GM18858 (cell line): Measurements from ENCODE around the gene ZNF804B.
"Not testable (repeated sequence)": the region's sequence is repeated elsewhere in the genome, so short reads cannot be mapped to it uniquely, and the experiment has no call there.

ENCODE experiments used
- ATAC-seq: cut with Tn5 transposase; IDR thresholded peaks from one replicate; pipeline ENCODE4 v1.9.1; 2021; ENCODE audit not compliant: unreplicated experiment

The ZNF804B gene

DNA sequence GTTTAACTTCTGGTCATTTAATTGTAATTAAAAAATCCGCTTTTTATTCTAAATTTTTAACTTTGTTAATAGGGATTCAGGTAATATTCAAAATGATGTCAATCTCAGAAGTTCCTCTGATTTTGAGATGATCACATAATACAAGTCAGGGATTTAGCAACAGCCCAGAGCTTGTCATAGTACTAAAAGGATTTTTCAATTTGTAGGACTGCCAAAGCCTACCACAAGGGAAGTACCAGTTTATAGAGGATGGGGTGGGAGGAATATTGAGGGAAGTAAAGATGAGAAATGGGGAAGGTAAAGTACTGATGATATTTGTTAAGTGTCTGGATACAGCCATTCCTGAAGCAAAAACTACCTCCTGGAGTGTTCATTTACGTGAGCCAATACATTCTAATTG, 314.3 kb downstream of the ZNF804B start:
- no peak for ATAC-seq

DNA sequence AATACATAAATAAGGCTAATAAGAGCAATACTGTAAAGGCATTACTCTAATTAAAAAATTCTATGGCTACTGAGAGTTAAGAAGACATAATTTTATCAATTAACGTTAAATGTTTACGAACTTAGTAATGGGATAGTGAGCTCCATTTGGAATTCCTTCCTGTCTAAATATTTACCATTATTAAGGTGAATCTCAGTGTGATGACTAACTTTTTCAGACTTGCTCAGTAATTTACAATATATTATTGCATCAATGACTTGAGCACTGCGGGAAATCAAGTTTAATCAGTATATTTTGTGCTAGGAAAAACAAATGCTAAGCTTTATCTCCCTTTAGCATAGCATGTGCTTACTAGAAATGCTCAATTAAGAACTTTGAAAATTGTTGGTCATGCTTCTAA, 318.5 kb downstream of the ZNF804B start:
- no peak for ATAC-seq

DNA sequence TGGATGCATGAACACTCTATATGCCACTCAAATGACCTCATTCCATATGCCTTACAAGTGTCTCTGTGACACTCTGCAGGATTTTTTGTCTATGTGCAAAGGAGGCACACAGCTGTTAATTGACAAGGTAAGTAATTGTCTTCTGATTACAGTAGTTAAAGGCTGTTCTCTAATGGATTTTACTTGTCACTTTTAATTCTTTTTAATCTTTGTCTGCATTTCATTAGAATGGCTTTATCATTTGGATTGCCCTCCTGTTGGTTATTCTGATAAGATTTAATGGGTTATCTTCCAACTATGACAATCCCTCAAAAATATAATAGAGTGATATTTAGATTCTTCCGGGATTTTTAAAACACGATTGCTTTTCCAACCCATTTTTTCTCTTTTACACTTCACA, 326.1 kb downstream of the ZNF804B start:
- no peak for ATAC-seq

DNA sequence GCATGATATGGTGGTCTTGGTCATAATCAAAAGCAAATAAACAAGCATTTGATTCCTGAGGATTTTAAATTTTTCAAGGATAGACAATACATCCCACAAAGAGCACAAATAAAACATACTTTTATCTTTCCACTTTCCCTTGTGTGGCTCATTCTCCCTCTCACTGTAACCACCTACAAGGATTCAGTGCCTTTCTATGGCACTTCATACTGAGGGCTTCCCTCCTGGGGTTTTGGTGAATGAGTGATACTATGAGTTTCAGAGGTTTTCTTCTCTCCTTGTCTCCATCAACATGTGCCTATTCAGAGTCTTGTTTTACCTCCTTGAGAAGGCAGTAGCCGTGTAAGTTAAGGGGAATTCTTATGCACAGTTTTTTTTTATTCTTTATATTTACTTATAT, 332.1 kb downstream of the ZNF804B start:
- ATAC-seq: no peak

DNA sequence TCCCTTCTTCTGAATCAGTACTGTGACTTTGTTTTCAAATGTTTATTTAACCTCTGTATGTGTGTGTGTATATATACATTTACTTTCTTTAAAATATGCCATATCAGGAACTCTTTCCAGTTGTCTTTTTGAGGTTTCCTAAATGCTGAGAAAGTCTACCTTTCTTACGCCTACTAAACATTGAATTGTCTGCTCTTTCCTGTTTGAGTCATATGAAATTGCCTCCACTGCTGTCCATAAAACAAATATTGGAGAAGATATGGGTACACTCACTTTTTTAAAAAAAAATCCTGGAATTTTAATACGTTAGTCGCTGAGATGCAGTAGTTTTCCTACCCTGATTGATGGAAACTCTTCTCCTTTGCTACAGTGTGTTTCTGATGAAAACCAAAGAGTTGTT, 334.8 kb downstream of the ZNF804B start:
- no peak for ATAC-seq

GRCh38 chr7:89103564-89103963, 344.1 kb downstream of the ZNF804B start:
- ATAC-seq: no peak

DNA sequence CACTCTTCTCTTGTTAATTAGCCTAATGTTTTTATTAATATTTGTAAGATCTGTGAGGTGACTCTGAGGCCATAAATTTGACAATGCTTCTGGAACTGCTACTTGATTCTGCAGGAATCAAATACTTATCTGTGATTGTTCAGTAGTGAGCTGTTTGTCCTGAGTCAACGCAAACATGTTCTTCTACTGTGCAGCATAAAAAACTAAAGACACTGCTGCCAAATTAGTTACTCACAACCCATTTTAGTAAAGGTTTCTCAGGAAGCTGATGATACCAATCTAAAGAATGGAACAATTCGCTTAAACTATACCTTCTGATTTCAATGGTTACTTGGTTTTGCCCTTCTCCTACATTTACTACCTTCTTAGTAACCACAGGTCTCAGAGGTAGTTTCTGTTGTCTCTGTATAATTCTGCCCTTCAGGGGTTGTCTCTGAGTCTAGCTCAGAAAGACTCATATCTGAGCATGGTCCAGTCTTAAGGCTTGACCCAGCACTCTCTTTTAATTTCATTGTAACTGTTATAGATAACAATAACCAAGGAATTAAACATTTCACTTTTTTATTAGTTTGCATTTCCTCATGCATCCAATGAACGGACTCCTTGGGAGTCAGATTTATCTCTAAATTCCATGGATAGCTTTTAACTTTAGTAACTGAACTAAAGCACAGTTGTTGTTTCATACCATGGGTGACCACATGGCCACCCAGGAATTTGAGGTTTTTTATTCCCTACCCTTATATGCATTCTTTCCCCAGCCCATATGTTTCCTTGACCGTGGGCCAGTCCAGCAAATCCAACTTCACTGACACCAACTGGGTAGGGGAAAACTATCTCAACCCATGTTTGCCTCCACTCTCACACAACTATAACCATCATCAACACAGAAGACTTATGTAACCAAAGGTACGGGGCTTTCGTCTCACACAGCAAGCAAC, 345.5 kb downstream of the ZNF804B start:
- no peak for ATAC-seq

DNA sequence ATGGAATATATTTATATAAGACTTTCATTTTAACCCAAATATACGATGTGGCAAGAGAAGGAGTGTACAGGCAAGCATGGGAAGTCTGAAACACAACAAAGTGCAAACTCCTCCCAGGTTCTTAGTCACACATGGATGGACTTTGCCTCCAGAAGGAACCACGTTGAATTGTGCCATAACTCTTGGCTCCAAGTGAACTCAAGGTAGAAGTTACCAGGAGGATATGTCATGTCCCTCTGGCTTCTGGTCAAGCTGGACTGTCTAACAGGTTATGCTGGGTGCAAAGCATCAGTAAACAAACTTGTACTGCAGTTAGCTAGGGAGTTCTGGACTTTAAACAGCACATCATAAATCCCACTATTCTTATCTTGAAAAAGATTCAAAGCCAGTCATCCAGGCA, 364.4 kb downstream of the ZNF804B start:
- no peak for ATAC-seq

GRCh38 chr7:89129600-89130375, 370.3 kb downstream of the ZNF804B start:
- no peak for ATAC-seq

- ATAC-seq: no peak
Measured at GRCh38 chr7:89133357-89133756, 373.9 kb downstream of the ZNF804B start.

- no peak for ATAC-seq
Measured at GRCh38 chr7:89133819-89134218, 374.3 kb downstream of the ZNF804B start.

- ATAC-seq: no peak
Measured at GRCh38 chr7:89145801-89146200, 386.3 kb downstream of the ZNF804B start.

DNA sequence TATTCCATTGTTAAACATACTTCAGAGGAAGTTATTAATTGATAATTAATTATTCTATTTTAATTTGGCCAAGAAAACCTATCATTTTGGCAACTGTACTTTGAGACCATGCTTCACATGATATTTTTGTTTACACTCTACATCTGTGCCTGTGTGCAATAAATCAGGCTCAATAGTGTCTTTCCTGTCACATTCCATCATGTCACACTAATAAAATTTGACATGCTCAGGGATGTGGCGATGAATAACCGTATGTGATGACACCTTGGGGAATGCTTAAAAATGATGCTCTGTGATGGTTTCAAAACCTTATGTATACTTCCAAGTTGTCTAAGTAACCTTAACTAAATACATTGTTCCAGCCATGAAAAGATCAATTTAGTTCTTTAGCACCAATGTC, 400.6 kb downstream of the ZNF804B start:
- no peak for ATAC-seq

DNA sequence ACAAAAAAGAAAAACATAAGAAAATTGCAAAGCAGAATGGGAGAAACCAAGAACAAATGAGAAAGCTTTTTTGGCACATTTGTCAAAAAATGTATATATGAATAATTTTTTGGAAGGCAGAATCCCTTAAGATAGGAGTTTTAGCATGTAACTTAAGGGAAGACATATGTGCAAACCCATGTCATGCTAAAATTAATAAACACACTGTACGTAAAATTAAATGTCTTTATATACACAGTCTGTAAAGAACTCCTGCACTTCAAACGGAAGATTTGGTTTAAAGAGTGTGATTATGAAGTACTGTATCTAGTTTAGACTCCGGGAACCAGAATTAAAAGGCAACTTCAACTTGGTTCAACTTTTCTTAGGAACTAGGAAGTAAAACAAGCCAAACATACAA, 405.9 kb downstream of the ZNF804B start:
- ATAC-seq: no peak

- no peak for ATAC-seq
Measured at GRCh38 chr7:89170628-89171027, 411.1 kb downstream of the ZNF804B start.

DNA sequence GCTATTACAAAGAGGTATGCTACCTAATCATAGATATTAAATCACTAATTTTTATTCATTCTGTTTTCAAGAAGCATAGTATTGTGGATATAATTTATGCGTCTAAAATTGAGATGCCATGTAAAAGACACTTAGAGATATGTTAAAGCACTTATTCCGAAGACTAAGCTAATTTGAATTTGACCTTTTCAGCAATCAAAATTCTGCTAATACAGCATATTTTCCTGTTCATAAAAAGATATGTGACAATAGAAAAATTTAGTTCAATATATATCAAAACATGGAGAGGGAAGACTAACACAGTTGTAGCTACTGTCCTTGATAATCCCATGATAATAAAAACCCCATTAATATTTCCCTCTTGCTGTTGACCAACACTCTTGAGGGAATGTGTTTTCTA, 422.6 kb downstream of the ZNF804B start:
- no peak for ATAC-seq

DNA sequence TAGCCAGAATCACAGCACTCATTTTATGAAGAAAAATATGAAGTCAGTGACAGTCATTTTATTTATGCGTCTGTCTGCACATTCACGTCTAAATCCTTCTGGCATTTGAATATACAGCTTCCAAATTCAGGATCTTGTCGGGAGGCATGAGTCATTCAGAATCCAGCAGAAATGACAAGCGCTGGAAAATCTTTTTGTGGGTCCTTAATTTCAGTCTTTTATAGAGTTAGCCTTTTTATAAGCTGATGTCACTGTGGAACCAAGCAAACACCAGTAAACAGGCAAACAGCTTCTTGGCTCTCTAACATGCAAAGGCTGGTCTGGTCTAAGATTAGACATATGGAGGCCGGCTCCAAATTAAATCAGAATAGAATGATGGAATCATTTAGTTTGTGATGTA, 424.2 kb downstream of the ZNF804B start:
- no peak for ATAC-seq

DNA sequence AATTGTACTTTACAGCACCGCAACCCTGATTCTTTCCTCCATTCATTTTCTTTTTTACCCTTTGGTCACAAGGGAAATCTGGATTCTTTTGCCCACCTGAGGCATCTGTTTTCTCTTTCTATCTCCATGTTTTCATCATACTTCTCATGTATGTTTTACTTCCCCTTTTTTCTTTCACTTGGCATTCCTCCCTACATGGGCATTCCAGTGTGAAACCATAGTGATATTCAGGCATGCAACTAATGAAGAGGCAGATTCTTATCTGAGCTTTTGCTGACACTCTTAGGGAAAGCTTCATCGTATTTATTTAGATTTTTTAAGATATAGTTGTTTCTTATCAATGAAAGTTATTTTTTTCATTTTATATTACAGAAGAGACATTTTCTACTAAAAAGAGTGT, 441.3 kb downstream of the ZNF804B start:
- no peak for ATAC-seq

DNA sequence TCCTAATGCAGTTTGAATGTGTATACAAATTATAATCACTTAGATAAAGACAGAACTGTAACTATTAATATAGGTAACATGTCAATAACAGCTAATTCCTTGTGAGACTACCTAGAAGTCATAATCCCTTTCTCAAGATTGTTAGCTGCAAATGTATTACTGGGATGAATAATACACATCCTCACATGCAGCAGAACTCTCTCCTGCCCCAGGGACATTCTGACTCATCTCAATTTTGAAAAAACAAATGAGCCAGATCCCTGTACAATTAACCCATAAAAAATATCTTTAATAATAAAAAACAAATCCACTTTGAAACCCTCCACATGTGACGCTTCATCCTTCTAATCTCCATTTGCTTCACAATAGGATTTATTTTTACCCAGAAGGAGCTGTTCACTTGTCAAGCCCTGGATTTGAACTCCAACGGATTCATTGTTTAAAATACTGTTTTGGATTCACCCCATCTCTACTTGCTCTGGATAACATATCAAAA, 464.4 kb downstream of the ZNF804B start:
- ATAC-seq: no peak

DNA sequence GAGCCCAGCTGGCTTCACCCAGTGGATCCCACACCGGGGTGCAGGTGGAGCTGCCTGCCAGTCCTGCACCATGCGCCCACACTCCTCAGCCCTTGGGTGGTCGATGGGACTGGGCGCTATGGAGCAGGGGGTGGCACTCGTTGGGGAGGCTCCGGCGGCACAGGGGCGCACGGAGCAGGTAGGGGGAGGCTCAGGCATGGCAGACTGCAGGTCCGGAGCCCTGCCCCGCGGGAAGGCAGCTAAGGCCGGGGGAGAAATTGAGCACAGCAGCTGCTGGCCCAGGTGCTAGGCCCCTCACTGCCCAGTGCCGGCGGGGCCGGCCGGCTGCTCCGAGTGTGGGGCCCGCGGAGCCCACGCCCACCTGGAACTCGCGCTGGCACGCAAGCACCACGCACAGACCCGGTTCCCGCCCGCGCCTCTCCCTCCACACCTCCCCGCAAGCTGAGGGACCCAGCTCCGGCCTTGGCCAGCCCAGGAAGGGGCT, 469.2 kb downstream of the ZNF804B start:
- not testable (repeated sequence) for ATAC-seq

- no peak for ATAC-seq
Measured at GRCh38 chr7:89238156-89238555, 478.7 kb downstream of the ZNF804B start.

- no peak for ATAC-seq
Measured at GRCh38 chr7:89246196-89246595, 486.7 kb downstream of the ZNF804B start.
